Neural cell (in vitro differentiated cells): Measurements from ENCODE around the gene PLD5. TPM values are rescaled to one million over a fixed set of nuclear protein-coding genes. Genes with fewer than 3 reads are reported as not detected.
"Not testable (repeated sequence)": the region's sequence is repeated elsewhere in the genome, so short reads cannot be mapped to it uniquely, and the experiment has no call there.

Experiments used
- H2AFZ ChIP-seq: fragments of 200-600, 300-800 bp; sonication (generic), shearing (Covaris generic); 2 replicates; pipeline ENCODE4 v1.6.0; 2014; ENCODE audit warnings: low read depth, mild to moderate bottlenecking, antibody characterized with exemption, low read length, moderate library complexity
- H3F3A ChIP-seq: fragments of 200-600 bp; shearing (Covaris generic); 2 replicates; pipeline ENCODE4 v1.6.1; 2016; ENCODE audit warnings: mild to moderate bottlenecking, moderate library complexity, mixed read lengths, antibody characterized with exemption, low read length; ENCODE audit not compliant: insufficient read depth, poor library complexity, severe bottlenecking
- H3K27ac ChIP-seq: fragments of 200-600, 300-800 bp; sonication (generic), shearing (Covaris generic); 2 replicates; pipeline ENCODE4 v1.5.1; 2014; ENCODE audit warnings: mild to moderate bottlenecking, low read length, moderate library complexity
- H3K27me3 ChIP-seq: fragments of 300-800, 200-600 bp; sonication (generic), shearing (Covaris generic); 2 replicates; pipeline ENCODE4 v1.6.0; 2014; ENCODE audit warnings: mild to moderate bottlenecking, low read depth, low read length, moderate library complexity; ENCODE audit not compliant: insufficient read depth
- H3K36me3 ChIP-seq: fragments of 300-800, 200-600 bp; sonication (generic), shearing (Covaris generic); 2 replicates; pipeline ENCODE4 v1.5.1; 2014; ENCODE audit warnings: mild to moderate bottlenecking, antibody characterized with exemption, low read length, moderate library complexity; ENCODE audit not compliant: insufficient read depth
- H3K4me2 ChIP-seq: fragments of 300-800, 200-600 bp; sonication (generic), shearing (Covaris generic); 2 replicates; pipeline ENCODE4 v1.6.0; 2014; ENCODE audit warnings: mild to moderate bottlenecking, low read length
- H3K4me3 ChIP-seq: fragments of 300-800, 200-600 bp; sonication (generic), shearing (Covaris generic); 2 replicates; pipeline ENCODE4 v1.5.1; 2014; ENCODE audit warnings: mild to moderate bottlenecking, low read length, moderate library complexity
- H3K79me2 ChIP-seq: fragments of 200-600 bp; shearing (Covaris generic); replicated peaks from 2 replicates; pipeline ENCODE4 v1.6.0; 2014; ENCODE audit warnings: mild to moderate bottlenecking, low read length, moderate library complexity; ENCODE audit not compliant: insufficient read depth
- H3K9ac ChIP-seq: fragments of 300-800, 200-600 bp; sonication (generic), shearing (Covaris generic); 2 replicates; pipeline ENCODE4 v1.6.1; 2016; ENCODE audit warnings: mild to moderate bottlenecking, low read length, mixed read lengths
- H3K9me2 ChIP-seq: fragments of 200-600 bp; shearing (Covaris generic); 2 replicates; pipeline ENCODE4 v1.6.1; 2016; ENCODE audit warnings: mild to moderate bottlenecking, low read length, mixed read lengths; ENCODE audit not compliant: insufficient read depth
- H3K9me3 ChIP-seq: fragments of 200-600, 300-800 bp; sonication (generic), shearing (Covaris generic); 2 replicates; pipeline ENCODE4 v1.6.1; 2016; ENCODE audit warnings: mild to moderate bottlenecking, mixed run types, low read length, moderate library complexity, mixed read lengths
- H4K20me1 ChIP-seq: fragments of 200-600 bp; shearing (Covaris generic); 2 replicates; pipeline ENCODE4 v1.6.1; 2016; ENCODE audit warnings: mild to moderate bottlenecking, mixed run types; ENCODE audit not compliant: insufficient read depth
- CTCF ChIP-seq: fragments of 450-650 bp; IDR thresholded peaks from 2 replicates; pipeline ENCODE4 v1.5.1; 2014; ENCODE audit warnings: antibody characterized with exemption, mild to moderate bottlenecking, moderate library complexity; ENCODE audit not compliant: poor library complexity, severe bottlenecking
- EP300 ChIP-seq: fragments of 450-650 bp; conservative IDR thresholded peaks from 2 replicates; pipeline ENCODE4 v1.6.1; 2014; ENCODE audit warnings: antibody characterized with exemption, mild to moderate bottlenecking, moderate library complexity; ENCODE audit not compliant: poor library complexity, severe bottlenecking
- EZH2 ChIP-seq: fragments of 200-600, 300-800 bp; shearing (Covaris generic), sonication (generic); IDR thresholded peaks from 2 replicates; pipeline ENCODE4 v1.6.1; 2014; ENCODE audit warnings: antibody characterized with exemption, low read length, borderline replicate concordance, mild to moderate bottlenecking; ENCODE audit not compliant: insufficient read depth, poor library complexity, severe bottlenecking
- MXI1 ChIP-seq: fragments of 450-650 bp; conservative IDR thresholded peaks from 2 replicates; pipeline ENCODE4 v1.6.1; 2014; ENCODE audit warnings: antibody characterized with exemption, mild to moderate bottlenecking; ENCODE audit not compliant: poor library complexity, severe bottlenecking
- POLR2AphosphoS5 ChIP-seq: IDR thresholded peaks from 2 replicates; pipeline ENCODE4 v1.6.1; 2012
- RAD21 ChIP-seq: fragments of 450-650 bp; conservative IDR thresholded peaks from 2 replicates; pipeline ENCODE4 v1.6.1; 2014; ENCODE audit warnings: antibody characterized with exemption, mild to moderate bottlenecking, moderate library complexity
- REST ChIP-seq: IDR thresholded peaks from 2 replicates; pipeline ENCODE4 v1.6.1; 2012; ENCODE audit warnings: borderline replicate concordance
- SMC3 ChIP-seq: fragments of 450-650 bp; conservative IDR thresholded peaks from 2 replicates; pipeline ENCODE4 v1.6.1; 2014; ENCODE audit warnings: antibody characterized with exemption, mild to moderate bottlenecking, moderate library complexity; ENCODE audit not compliant: poor library complexity
- TAF1 ChIP-seq: IDR thresholded peaks from 2 replicates; pipeline ENCODE4 v1.6.1; 2012; ENCODE audit warnings: low read depth
- polyA plus RNA-seq: library from polyadenylated mRNA; depleted of rRNA; stranded (reverse); fragments of >200 nt; gene quantifications from 2 replicates; pipeline ENCODE4 v1.2.3, GENCODE V29; 2014

PLD5 gene
- polyA plus RNA-seq, 1 donor from 2014 or later: 0.64 TPM

DNA sequence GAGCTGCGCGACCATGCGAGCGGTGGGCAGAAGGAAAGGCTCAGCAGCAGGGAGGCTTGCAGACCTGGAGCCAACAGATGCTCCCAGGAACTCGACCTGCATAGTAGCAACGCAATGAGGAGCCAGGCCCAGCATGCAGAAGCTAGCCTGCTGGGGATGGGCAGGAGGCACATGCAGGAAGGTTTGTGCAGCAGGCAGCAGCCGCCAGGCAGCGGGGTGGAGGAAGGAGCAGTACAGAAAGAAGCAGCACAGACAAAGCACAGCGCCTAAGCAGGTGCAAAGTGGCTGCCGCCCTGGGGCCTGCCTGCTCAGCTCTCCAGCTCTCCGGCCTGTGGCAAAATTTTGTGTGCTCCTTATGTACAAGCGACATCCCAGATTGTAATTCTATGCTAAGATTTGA is 312.1 kb downstream of the PLD5 start:
- Histone ChIP-seq H3K4me3 (no peak overlapping the region), H3K36me3 (no peaks in the 10 kb centered on the region), H3K27me3 (no peaks in the 10 kb centered on the region), H3K4me2 (no peak overlapping the region), H3K9me3 (peaks cover 5% of the 10 kb centered on the region), H3K9ac (no peak overlapping the region), H3K9me2 (no peaks in the 10 kb centered on the region), H4K20me1 (no peaks in the 10 kb centered on the region), H2AFZ (no peak overlapping the region), H3F3A (no peaks in the 10 kb centered on the region), H3K79me2 (no peaks in the 10 kb centered on the region), H3K27ac (no peak overlapping the region)
- no peak for TF ChIP-seq RAD21

DNA sequence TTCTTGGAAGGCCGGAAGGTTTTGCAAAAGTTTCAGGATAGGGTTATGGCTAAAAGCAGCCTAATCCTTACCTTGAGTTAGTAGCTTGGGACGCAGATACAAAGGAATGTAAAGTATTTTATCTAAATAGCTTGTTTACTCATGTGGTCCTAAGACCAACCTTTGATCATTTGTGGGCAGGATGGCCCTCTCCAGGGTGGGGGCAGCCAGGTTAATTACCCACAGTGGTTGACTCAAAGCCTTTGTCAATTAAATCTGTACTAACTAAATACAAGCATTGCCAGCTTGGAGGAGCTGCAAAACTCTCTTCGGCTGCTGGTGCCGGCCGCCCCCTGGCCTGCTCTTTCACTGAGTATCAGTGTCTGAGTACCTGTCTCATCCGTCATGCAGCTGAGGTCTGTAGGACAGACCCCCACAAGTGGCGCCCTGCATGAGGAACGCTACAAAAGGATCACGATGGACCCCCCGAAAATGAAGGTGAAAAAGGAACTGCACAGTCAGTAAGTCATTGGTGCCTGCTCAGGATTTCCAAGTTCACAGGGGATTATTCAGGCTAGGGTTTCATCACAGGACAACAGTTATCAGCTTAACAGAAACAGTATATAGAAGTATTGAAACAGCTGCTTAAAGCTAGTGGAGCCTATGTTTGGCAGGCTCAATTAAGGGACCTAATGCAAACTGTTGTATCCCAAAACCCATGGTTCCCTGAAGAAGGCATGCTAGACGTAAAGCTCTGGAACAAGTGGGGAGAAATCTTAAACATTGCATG is 313.1 kb downstream of the PLD5 start:
- Histone ChIP-seq H3K4me3 (no peak overlapping the region), H3K9me3 (no peaks in the 10 kb centered on the region), H4K20me1 (no peaks in the 10 kb centered on the region), H3K9me2 (no peaks in the 10 kb centered on the region), H3K27ac (no peak overlapping the region), H3K4me2 (no peak overlapping the region), H3K79me2 (no peaks in the 10 kb centered on the region), H2AFZ (no peak overlapping the region), H3F3A (no peaks in the 10 kb centered on the region), H3K9ac (no peak overlapping the region), H3K27me3 (no peaks in the 10 kb centered on the region), H3K36me3 (no peaks in the 10 kb centered on the region)
- no peak for TF ChIP-seq MXI1
- TF ChIP-seq EZH2: no peak
- TF ChIP-seq CTCF: no peak
- TF ChIP-seq POLR2AphosphoS5: no peak
- no peak for TF ChIP-seq REST
- TF ChIP-seq RAD21: no peak
- no peak for TF ChIP-seq SMC3
- TF ChIP-seq EP300: no peak
- TF ChIP-seq TAF1: no peak

- H2AFZ ChIP-seq, H3F3A ChIP-seq, H4K20me1 ChIP-seq, H3K27ac ChIP-seq, H3K79me2 ChIP-seq, H3K9ac ChIP-seq, H3K36me3 ChIP-seq, H3K27me3 ChIP-seq, H3K9me3 ChIP-seq, H3K4me3 ChIP-seq, H3K4me2 ChIP-seq, H3K9me2 ChIP-seq: not testable (repeated sequence)
These were observed 314.2 kb downstream of the PLD5 start for GRCh38 chr1:242210316-242210715.
